Measurements from ENCODE around the gene CNOT4.

CNOT4 gene

DNA sequence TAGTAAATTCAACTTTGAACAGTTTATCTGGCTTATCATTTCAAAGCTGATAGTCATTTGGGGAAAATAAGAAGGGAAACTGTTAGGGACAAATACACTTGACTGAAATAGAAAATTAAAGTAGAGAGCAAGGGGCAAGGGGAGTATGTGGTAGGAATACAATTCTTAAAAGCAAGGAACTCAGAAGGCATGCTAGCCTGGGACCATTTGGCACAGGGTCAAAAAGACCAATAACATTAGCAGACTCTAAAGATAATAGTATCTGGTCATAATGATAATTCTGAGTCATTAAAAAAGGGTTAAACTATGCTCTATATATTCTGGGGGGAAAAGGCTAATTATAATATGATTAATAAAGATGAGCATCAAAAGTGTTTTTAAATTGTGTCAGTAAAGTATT is 112.2 kb downstream of the CNOT4 start:
- DNase-seq (ENCODE audit: low read depth, low spot score), result no peak

DNA sequence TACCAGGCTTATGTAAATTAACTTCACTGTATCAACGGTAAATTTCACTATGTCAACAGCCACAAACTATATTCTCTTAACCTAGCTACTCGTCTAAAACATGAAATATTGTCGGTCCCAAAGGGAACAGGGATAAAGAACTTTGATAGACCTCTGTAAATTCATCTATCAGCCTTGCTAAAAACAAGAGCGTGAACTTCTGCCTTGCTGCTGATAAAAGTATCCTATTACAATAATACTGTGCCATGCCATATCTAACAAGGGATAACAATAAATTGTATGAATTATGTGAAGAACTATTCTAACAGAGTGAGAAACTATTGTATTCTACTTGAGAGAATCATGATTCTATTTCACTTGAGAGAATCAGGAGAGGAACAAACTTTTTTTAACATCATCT is 117.2 kb downstream of the CNOT4 start:
- DNase-seq (ENCODE audit: low read depth, low spot score), result no peak

DNA sequence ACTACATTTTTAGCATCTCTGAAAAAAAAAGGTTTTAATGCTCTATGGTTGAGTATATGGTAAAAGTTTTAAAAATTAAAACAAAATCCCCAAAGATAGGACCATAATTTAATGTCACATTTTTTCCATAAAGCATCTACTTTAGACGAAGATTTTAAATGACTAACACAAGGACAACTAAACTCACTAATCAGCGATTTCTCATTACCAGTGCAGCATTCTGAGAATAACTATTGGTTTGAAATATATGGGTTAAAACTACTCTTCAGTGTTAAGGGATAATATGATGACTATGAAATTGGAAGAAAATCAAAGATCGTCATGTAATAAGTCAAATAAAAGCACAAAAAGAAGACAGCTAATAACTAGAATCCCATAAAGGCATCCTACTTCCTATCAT is 118.4 kb downstream of the CNOT4 start:
- DNase-seq (ENCODE audit: low read depth, low spot score), result no peak

DNA sequence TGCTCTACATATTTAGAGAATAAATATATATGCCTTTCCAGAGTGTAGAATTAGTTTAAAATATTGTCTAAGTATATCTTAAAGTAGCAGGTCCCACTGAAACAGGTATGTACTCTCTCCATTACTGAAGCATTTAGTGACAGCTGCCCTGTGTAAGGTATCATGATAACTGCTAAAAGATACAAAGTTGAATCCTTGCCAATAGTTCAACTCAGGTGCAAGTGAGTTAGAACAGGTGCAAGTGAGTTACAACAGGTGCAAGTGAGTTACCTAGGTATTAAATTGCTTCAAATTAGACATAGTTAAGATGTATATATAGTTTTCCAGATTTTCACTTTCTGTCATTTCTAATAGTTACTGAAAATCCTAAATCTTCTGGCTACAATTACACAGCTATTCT is 119.1 kb downstream of the CNOT4 start:
- DNase-seq (ENCODE audit: low read depth, low spot score), result no peak

DNA sequence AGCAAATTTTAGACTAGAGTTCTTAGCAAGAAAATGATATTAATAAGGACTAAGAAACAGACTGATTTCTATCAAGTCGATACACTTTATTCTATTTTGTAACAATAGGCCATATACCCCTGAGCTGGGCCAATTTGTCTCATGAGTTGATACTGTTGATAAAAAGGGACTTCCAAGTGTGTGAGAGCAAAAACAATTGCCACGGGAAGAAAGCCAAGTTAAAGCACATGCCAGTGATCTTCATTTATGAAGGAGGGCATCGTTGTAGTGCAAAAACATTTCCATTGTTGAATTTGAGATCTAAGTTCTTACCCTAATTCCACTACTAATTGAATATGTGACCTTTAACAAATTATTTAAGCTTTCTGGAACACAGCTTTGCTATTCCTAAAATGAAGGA is 119.9 kb downstream of the CNOT4 start:
- DNase-seq (ENCODE audit: low read depth, low spot score), result no peak

DNA sequence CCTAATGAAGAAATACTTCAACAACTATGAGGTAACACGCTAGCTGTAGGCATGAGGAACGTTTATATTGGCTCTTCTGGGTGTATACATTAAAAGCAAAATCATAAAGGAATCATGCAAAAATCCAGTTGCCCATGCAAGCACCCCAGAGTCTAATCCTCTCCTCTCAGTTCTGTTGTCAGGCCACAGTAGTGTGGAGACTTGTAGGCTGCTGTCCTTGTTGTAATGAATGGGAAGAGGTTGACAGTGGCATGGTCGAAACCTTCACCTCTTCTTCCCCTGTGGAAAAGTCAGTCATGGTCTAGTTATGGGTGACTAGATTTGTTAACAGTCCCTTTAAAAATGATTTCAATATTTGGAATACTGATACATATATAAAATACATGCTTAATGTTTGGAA is 121.3 kb downstream of the CNOT4 start:
- DNase-seq (ENCODE audit: low read depth, low spot score), result no peak

DNA sequence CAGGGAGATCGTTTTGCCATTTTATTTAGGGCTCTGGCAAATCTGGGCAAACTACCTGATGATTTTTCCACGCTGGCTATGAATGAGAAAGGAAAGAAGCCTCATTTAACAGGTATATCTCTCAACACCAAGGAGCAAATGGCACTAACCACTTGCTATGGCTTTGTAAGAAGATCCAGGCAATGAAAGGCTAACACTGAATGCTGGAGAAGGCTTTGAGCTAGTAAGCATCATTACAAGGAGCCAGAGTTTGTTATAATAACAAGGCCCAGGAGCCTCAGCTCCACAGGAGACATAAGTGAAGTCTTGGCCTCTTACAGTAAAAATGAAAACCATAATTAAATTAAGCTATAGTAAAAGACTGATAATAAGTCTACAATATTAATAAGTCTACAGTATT is 123.1 kb downstream of the CNOT4 start:
- DNase-seq (ENCODE audit: low read depth, low spot score), result no peak

DNA sequence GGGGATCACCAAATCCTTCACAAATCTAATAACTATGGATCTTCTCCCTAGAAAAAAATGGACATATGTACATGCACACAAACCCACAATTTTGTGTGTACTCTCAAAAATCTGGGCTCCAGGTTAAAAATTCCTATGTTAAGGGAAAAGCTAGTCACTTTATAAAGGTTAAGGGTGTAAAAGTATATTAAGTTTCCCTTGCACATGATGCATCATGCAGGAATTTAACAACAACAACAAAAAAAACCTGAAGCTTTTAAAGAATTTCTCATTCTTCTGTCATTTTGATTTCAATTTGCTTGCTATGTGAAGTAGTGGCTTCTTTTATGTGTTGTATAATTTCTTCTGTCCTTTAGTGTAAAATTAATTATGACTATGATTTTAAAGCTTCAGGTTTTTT is 123.7 kb downstream of the CNOT4 start:
- DNase-seq (ENCODE audit: low read depth, low spot score), result no peak

DNA sequence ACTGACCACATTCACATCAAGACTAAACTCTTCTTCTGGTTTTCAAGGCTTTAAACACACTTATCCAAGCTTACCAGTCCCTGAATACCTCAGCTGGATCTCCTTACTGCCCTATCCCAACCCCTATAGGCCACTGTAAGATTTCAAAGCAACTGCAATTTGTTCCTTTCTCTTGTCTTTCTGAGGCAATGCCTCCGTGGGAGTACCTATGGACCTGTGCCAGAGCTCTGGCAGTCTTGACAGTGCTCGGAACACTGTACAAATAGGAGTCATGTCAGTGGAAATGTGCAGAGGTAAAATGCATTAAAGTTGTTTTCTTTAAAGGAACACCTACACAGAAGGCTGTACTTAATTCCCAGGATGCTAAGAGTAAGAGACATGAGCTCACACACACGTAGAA is 124.7 kb downstream of the CNOT4 start:
- no peak for DNase-seq (ENCODE audit: low read depth, low spot score)

DNA sequence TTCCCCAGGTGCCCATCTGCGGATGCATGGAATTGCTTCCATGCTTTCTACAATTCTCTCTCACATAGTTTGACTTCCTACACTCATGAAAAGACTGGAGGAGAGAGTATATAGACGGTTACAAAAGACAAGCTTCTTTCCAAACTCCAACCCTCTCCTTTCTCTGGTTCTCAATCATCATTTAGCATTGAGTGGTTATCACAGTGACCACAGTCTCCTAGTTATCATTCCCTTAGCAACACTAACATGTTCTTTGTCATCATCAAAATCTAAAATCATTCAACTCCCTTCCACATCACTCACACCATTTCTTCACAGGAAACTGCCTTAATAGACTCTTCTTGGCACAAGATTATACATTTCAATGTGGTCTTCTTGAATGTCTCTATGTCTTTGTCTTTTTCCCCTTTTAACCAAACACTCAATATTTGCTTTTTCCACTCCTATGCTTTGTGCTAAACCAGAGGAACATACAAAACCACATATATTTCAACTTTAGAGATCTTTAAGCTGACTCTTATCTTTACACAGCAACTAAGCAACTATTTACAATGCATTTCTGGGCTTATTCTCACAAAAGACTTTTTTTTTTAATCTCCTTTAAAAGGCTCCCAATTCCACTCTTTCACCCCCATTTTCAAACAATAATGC is 126.3 kb downstream of the CNOT4 start:
- DNase-seq (ENCODE audit: low read depth, low spot score), result no peak

DNA sequence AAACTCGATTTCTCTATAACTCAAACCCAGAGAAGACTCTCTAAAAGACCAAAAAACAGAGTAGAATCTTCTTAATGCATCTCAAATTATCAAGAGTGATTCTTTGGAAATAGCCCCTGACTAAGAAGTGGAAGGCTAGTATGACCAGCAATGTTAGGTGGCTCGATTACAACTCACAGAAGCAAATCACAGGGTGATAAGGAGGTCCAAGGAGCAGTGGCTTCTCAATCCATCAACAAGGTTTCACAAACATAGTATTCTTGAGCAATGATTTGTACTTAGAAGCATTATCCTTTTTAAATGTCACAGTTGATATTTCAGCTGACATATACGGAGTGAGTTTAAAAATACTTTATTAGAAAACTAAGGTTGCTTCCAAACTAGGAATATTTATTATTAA is 127.7 kb downstream of the CNOT4 start:
- no peak for DNase-seq (ENCODE audit: low read depth, low spot score)

DNA sequence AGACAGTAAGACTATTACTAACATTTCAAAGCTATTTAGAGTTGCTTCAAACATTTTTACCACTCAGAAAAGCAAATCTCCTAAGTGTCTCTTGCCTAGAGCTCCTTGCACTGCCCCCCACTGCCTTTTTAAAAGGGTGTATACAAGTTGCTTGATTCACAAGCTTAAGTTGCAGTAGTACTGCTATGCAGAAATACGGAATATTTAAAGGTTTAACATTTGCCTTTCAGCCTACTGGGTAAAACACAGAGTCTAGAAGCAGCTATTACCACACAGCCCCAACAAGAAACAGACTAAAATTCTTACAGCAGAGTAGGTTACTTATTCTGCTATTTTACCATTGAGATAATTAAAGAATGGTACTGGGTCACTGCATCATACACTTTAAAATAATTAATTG is 128.5 kb downstream of the CNOT4 start:
- DNase-seq (ENCODE audit: low read depth, low spot score), result no peak

DNA sequence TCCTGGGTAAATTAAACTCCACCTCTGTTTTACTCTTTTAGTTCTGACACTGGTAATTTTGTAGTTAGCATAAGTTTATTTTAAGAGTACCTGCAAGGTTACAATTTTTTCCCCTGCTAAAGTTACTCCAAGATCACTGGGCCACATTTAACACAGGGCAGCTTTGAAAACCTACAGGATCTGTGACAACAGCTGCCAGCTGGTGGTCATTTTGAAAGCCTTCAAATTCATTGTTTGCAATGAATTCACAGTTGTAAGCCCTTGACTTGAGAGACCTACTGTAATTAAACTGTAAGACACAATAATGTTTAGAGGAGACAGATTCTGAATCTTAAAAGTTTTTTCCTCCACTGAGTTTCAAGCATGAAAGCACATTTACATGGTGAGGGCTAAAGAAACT is 129.6 kb downstream of the CNOT4 start:
- DNase-seq (ENCODE audit: low read depth, low spot score), result no peak

DNA sequence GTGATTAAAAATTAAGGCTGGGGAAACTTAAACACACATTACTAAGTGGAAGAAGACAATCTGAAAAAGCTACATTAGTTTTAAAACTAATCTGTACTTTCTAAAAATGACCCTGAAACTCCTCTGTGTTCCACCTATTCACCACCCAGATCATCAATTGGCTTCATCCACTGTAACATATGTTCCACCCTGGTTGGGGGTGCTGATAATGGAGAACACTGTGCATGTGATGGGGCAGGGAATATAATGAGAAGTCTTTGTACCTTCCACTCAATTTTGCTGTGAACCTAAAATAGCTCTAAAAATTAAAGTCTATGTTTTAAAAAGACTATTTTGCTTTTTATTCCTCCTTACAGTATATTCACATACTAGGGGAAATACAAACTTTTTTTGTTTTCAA is 132.7 kb downstream of the CNOT4 start:
- no peak for DNase-seq (ENCODE audit: low read depth, low spot score)

DNA sequence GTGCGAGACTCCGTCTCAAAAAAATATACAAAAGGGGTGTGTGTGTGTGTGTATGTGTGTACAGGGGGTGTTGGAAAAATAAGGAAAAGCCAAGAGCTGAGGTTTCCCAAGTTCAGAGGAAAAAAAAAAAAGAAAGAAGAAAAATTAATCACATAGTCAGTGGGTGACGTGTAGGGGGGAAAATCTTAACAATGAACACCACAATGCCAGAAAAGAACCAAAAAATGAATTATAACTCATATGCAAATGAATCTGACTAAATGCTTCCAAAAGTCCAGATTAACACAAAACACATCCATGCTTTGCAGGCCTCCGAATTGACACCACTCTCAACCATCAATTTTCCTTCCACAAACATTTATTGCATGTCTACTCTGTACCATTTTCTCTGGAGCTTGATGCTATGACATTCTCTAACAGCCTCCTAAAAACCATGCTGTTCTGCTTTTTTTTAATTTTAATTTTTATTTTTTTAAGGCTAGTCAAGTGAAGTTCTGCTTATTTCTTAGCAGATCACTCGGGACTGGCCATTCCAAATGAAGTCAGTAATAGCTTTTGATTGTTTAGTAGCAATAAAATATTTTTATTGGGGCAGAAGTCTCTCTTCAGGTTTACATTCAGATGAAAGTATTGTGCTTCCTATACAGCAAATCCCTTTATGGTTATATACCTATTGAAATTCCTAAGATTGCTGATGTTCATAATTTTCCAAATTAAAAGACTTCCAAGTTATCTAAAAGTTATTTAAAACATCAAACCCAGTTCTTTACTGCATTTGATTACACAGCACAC is 133.8 kb downstream of the CNOT4 start:
- no peak for DNase-seq (ENCODE audit: low read depth, low spot score)

DNA sequence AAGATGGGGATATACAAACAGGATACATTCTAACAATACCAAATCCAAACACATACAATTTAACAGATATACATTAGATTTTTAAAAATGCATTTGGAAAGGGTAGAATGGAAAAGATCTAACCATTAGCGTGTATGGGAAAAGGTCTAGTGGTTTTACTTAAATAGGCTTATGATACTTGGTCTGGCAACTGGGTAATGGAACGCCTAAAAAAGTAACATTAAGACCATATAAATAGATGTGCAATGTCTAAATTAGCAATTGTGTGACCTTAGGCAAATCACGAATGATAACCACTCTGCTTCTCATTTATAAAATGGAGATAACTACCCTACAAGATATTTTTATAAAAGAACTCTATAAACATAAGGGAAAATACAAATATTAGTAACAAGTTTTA is 135.2 kb downstream of the CNOT4 start:
- no peak for DNase-seq (ENCODE audit: low read depth, low spot score)

DNA sequence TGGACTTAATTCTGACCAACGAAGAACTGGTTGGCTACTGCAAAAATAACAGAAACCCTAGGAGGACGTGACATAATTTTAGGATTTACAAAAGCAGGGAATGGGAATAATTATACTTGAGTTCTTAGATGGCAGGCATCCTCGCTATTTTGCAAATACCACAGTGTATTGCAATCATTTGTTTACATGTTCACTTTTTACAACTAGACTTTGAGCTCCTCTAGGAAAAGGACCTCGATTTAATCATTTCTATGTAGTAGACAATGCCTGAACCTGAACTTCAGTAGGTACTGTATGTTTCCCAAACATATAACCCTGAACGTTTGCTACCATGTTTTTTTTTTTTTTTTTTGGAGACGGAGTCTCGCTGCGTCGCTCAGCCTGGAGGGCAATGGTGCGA is 137.7 kb downstream of the CNOT4 start:
- no peak for DNase-seq (ENCODE audit: low read depth, low spot score)

DNA sequence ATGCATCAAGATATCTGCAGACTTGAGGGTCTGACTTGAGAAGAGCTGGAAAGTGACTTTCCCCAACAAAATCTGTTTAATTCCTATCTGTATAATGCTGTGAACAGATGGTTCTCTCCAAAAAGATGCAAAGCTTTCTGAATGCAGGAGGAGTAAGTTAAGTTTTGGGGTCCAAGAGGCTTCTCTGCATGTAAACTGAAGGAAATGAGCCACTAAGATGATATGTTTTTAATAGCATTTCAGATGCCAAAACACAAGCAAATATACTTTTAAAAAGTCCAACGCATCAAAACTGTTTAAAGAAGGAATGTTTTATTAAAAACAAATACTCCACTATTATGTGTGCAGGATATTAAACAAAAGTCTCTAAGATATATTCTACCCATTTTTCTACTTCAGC is 139.2 kb downstream of the CNOT4 start:
- DNase-seq (ENCODE audit: low read depth, low spot score), result no peak

DNA sequence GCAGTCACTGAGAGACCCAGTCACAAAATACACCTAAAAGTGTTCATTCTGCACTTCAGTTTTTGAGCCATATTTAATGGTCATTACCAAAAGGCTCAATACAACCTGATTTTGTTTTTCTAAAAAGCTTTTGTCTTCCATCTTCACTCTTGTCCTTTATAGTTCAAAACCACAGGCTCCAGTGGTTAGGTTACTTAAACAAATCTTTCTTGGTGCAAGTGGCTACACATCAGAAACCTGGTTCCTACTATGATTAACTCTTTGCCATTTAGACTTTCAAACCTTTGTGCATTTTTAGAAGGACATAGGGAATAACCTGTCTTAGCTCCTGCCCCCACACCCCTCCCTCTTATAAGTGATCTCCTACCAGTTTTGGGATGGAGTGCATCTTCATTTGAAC is 140.5 kb downstream of the CNOT4 start:
- no peak for DNase-seq (ENCODE audit: low read depth, low spot score)

DNA sequence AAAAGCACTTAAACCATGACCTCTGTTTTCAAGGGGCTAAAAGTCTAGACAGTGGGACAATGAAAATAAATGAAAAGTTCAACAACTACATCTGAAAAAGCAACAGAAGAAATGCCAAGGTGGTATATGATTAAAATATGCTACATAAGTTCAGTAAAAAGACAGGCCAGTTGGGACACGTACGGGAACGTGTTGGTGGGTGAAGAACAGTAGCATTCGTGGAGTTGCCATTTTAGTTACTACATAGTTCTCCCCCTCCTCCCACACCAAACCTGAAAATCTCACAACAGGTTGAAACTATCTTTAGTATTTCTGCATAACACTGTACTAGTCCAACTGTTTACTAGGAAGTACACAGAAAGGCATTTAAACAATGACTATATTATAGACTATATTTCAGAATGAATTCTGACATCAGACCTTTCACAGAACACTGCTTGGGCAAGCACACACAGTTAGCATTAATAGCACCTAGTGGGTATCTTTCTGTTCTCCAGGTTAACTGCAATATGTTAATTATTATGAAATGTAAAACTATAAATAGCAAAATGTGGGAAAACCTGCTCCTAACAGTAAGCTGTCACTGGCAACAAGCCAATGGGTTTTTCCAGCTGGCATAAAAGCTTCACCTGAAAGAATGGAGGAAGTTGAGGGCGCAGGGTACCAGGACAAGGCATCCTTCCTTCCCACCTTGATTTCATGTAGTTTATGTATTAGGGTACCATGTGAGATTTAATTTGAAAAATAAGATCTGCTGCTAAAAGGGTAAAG is 141.3 kb downstream of the CNOT4 start:
- DNase-seq (ENCODE audit: low read depth, low spot score), result no peak

DNA sequence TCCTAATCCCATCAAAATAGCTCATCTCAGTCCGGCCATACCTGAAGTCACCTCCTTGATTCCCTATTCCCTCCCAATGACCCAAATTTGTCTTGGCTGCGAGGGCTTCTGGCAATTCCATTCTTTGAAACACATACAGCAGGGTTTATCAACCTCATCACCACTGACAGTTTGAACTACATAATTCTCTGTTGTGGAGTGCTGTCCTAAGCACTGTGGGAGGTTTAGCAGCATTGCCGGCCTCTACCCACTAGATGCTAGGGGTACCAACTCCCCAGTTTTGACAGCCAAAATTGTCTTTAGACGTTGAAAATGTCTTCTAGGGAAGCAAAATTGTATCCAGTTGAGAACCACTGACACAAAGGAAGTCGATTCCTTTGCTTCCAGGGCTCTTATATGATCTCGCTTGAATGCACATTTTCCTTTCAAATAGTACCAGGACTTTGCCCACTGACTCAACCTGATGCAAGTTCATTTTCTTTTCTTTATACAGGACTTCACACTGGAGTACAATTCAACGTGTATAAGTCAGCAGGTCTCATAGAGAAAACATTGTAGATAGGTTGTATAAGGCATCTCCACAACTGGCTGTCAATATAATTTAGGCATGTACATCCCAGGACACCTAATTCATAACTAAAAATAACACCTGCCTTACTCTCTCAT is 142.9 kb downstream of the CNOT4 start:
- DNase-seq (ENCODE audit: low read depth, low spot score), result no peak

DNA sequence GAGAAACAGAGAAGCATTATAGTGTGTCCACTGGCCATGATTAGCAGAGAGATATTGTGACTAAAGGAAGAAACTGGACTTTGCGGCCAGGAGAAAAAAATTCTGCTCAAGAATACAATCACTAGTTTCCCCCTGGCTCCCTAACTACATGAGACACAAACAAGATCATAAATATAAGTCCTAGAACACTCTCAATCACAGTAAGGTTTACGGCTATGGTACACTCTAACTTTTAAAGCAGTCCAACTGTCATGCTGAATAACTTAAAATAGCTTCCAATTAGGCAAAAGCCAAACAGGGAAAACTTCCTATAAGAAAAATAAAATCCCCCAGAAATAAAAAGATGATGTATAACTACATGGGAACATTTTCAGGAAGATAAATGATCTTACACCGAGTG is 144.2 kb downstream of the CNOT4 start:
- DNase-seq (ENCODE audit: low read depth, low spot score), result no peak

Data from ELF-1 (cell line).